ELF-1 (cell line): ENCODE results near the gene CERS5.

ENCODE experiments used
- DNase-seq: peaks from one replicate; pipeline ENCODE4 v3.0.0-alpha.2; 2016; ENCODE audit warnings: low read depth, low spot score

The CERS5 gene

DNA sequence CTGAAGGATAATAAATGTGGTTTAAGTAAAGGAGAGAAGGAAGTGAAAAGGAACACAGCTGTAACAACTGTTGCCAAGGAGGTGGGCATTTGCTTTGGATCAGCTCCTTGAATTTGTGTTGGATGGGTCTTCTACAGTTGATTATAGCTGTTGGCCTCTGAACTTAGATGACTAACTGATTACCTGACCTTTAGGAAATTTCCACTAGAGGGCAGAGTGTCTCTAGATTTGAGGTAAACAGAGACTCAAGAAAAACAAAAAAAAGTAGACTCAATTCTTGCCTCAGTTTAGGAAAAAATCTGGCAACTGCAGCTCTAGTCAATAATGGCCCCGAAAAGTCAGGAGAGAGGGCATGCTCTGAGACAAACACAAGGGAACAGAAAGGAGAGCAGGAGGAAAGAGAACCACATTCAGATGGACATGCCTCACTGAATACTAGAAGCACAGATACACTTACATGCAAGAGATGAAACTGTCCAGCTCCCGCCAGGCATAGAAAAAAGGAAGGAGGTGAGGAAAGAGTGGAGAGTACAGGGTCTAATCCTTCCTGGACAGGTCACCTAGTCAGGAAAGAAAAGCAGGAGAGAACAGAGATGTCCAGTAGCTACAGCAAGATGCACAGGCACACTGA lies 34.5 kb downstream of the CERS5 start:
- peak; percentile 21 for DNase-seq

DNA sequence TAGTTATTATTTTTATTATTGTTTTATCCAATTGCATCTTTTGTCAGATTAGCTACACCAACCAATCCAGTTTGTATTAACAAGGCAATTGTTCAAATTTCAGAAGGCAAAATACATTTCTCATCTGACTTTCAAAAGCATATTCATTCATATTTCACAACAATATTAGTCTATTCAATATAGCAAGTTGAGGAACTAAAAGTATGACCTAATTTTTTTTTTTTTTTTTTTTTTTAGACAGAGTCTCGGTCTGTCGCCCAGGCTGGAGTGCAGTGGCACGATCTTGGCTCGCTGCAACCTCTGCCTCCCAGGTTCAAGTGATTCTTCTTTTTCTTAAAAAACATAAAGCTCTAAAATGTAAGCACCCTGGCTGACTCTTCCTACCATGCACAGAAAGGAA lies 37.9 kb downstream of the CERS5 start:
- DNase-seq: no peak

DNA sequence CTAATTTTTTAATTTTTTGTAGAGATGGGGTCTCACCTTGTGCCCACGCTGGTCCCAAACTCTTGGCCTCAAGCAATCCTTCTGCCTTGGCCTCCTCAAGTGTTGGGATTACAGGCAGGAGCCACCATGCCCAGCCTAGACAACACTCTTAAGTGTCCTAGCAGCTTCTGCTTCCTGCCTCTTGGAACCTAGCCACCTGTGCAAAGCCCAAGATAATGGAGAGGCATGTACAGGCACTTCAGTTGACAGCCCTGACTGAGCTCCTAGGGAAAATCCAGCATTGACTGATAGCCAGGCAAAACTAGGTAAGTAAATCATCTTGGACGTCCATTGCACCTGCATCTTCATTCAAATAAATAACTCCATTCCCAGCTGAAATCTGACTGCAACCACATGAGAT lies 39.6 kb downstream of the CERS5 start:
- DNase-seq: no peak

DNA sequence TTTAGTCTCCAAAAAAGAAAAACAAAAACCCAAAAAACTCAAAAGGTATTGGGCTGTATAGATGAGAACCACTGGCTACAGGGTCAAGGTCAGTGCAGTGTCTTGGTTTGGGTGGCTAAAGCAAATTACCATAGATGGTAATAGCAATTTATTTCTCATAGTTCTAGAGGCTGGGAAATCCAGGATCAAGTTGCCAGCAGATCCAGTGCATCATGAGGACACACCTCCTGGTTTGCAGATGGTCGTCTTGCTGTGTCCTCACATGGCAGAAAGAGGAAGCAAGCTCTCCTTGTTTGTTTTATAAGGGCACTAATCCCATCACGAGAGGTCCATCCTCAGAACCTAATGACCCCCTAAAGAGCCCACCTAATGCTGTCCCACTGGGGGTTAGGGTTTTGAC lies 44.0 kb downstream of the CERS5 start:
- DNase-seq: no peak

DNA sequence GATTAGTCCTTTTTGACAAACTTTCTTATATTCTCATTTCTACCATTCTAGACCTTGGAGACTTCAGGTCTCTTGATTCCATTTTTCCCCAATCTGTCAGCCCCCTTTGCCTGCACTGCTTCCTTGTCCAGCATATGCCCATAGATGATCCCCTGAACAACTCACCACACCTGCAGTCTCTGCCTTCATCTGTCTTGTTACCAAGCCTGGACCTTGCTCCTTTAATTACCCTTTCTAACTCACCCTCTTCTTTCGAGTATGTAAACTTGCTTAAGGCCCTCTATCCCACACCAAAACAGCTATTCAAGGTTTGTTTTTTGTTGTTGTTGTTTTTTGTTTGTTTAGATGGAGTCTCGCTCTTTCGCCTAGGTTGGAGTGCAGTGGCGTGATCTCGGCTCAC lies 45.5 kb downstream of the CERS5 start:
- no peak for DNase-seq

DNA sequence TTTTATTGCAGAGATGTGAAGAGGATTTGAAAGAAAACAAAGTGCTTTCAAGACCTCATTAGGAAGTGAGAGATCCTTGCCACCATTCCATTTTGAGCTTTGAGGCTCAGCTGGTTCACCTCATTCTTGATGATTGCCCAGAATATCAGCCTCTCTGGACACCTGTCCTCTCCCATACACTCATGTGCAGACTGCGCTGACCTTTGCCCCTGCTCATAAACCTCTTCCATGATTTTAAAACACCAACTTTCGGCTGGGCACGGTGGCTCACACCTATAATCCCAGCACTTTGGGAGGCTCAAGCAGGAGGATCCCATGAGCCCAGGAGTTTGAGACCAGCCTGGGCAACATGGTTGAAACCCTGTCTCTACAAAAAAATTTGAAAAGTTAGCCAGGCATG lies 46.2 kb downstream of the CERS5 start:
- no peak for DNase-seq

DNA sequence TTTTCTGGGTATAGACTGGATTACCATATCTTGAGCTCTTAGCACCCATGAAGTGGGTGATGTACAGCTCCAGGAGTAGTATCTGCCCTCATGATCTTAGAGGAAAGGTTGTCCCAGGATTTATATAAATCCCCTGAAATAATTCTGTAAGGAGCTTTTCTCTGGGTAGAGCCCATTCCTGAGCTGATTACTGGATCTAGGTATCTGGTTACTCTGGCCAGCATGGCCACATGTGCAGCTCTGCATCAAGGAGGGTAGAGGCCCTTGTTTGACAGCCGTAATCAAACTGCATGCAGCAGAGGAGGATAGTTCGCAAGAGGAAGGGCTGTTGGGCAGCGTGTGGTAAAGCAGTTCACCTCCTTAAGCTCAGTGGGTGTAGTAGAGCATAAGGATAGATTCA lies 46.6 kb downstream of the CERS5 start:
- DNase-seq: no peak

DNA sequence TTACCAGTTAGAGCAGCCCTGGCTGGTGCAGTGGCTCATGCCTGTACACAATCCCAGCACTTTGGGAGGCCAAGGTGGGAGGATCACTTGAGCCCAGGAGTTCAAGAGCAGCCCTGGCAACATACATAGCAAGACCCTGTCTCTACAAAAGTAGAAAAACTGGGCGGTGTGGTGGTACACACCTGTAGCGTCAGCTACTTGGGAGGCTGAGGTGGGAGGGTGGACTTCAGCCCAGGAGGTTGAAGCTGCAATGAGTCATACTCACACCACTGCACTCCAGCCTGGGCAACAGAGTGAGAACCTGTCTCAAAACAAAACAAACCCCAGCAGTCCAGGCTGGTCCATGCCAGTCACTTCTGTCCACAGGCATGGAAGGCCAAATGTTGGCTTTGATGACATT lies 47.8 kb downstream of the CERS5 start:
- DNase-seq: no peak

DNA sequence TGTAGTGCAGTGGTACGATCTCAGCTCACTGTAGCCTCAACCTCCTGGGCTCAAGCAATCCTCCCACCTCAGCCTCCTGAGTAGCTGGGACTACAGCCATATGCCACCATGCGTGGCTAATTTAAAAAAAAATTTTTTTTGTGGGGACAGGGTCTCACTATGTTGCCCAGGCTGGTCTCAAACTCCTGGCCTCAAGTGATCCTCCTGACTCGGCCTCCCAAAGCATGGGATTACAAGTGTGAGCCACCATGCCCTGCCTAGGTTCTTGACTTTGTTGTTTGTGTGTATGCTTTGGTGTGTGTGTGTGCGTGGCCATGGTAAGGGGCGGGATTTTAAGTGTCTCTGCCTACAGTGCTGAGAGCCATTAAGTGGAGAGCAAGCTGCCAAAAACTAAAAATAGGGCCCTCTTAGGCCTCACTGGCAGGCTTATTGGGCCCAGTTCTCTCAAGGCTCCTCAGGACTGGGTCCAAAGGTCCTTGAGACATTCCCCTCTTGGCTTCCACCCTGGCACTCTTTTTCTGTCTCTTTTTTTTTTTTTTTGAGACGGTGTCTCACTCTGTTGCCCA lies 50.0 kb downstream of the CERS5 start:
- DNase-seq: no peak

DNA sequence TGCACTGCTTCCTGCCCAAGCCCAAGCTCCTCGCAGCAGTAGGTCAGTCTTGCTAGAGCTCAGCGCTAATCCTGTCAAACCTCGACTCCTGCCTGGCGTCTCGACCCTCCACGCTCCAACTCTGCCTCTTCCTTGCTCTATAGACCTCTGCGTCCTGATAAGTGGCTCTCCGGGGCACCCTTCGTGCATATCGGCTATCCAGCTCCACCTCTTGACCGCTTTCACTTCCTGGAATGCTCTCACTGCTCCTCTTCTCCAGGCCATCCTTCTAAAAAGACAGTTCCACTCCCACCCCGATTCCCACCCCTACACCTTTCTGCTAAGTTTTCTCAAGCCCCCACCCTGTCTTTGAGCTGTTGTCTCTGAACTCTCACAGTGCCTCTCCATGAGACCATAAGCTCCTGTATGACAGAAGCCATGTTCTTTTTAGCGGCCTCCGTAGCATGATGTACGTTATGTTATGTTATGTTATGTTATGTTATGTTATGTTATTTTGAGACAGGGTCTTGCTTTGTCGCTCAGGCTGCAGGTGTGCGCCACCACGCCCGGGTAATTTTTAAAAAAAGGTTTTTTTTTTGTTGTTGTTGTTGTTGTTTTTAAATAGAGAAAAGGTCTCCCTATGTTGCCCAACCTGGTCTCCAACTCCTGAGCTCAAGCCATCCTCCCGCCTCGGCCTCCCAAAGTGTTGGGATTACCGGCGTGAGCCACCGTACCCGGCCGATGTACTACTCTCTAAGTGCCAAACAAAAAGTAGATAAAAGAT lies 54.5 kb downstream of the CERS5 start:
- peak; percentile 11 for DNase-seq

DNA sequence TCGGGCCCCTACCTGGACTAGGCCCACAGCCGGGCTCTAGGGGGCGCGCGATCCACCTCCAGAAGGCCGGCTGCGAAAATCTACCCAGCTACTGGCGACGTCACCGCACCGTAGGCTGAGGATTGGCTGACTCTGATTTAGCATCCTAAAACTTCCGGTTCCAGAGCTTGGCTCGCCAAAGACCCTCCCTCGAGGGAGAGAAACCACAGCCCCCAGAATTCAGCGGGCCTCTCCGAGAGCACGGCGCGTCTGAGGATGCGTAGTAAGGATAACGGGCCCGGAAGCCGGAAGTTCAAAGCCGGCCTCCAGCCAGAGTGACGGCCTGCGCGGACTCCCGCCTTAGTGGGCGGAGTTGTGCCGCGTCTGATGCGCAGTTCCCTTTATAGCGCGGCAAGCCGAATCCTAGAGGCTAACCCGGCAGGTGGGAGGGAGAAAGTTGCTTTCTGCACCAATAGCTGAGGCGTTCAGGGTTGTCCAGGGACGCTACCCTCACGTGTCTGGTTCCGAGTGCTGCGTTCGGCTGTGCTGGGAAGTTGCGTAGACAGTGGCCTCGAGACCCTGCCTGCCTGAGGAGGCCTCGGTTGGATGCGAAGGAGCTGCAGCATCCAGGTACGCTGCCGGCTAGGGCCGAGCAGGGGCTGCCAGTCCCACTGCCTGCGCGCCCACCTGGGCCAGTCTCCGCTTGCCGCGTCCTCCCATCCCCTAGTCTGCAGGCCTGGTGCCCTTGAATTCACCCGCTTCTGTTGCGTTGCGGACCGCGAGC lies 55.3 kb downstream of the CERS5 start, which contains the start of gene COX14:
Gene COX14 (plus strand): TSS at position 544 of the 763 bp plus-strand sequence. CDS start 7,808 bp downstream, outside the sequence.
- DNase-seq: peak; percentile 100

DNA sequence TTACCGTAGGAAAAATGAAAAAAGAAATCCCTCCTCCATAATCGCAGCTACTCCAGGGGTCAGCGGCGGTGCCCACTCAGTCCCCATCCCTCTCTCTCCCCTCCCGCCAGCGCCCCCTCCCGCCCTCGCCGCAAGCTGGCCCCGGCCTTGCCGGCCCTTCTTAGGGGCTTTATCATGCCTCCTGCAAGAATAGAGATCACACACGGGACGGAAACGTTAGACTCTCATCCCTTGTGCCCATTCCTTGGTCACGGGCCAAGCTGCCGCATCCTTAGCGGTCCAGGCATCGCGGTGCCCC lies 55.8 kb downstream of the CERS5 start:
- no peak for DNase-seq

DNA sequence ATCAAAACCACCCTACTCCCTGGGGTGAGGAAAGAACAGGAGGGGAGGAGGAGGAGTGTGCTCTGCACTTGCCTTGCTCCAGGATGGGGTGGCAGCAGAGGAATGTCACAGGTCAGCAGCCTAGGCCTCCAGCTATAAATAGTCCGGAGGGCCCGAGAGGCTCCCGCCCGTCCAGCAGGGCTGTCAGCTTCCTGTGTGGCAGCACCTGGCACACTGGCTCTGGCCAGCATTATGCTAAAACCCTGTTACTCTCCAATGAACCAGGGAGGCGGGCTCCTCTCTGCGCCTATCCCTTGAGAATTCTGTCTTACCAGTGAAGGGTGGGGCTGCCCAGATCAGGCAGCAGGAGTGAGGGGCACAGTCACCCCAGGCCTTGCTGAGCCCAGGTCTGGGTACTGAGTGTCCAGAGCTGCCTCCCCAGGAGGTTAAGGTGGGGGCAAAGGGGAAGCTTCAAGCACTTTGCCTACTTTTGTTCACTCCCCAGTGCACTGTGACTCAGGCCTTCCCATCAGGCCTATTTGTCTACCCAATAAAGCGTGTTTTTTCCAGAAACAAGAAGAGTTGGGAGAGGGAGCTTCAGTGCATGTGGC lies 56.3 kb downstream of the CERS5 start:
- peak; percentile 84 for DNase-seq

DNA sequence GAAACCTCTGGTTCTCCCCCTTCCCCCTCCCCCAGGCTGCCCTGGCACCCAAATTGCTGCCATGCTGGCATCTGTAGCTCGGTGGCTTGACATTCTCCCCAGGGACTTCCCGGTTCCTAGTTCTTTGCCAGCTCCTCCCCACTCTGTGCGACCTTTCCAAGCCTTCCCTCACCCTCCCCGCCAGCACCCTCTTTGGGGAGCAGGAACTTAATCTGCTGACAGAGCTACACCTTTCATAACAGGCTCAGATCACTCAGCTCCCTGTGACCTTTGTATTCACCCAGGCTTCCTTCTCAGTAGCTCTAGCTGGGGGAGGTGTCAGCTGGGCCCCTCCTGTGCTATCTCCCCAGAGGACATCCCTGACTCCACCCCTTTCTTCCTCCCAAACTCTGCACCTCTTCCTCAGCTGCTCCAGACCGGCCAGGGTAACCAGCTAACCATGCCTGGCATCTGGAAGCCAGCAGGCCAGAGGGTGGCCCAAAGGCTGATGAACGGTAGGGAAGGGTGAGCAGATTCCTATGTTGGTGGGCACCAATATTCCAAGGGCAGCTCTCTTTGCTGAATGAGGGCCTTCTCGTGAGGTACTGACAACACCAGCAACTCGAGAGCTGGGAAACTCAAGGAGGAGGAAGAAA lies 56.9 kb downstream of the CERS5 start:
- DNase-seq: peak; percentile 29

DNA sequence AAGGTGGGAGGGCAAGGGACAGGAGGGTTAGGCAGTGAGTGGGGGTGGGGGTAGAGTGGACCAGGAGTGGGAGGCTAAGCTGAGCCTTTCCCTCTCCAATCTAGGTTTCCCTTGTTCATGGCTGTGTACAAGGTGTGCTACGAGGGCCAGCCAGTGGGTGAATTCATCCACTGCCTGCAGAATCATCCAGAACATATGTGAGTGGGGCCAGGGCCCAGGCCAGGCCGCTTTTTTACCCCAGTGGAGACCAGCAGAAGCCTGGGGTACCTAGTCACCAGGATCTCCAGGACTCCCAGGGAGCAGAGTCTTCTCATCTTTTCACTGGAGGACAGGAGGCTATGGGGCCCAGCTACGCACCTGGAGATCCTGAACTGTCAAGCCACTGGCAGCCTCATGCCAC lies 57.9 kb downstream of the CERS5 start:
- DNase-seq: no peak

DNA sequence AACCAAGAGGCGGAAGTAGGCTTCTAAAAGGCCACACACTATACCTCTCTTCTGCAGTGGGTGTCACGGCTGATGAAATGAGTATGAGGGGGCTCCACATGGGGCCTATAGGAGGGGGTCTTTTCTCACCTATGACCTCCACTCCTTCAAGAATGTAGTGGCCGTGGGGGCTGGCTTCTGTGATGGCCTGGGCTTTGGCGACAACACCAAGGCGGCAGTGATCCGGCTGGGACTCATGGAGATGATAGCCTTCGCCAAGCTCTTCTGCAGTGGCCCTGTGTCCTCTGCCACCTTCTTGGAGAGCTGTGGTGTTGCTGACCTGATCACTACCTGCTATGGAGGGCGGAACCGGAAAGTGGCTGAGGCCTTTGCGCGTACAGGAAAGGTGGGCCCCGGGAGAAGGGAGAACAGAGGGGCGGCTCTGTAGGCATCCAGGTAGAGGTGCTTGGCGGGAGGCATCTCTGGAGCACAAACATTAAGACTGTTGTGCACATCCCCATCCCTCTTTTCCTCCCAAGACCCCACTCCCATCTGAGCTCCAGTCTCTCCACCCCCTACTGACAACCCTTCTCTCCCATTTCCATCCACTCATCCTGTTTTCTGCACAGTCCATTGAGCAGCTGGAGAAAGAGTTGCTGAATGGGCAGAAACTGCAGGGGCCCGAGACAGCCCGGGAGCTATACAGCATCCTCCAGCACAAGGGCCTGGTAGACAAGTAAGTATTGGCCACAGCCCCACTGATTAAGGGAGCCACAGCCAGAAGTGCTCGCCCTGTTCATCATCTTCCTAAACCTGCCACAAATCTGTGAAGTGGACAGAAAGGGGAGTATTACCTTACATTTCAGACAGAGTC lies 59.5 kb downstream of the CERS5 start:
- no peak for DNase-seq

DNA sequence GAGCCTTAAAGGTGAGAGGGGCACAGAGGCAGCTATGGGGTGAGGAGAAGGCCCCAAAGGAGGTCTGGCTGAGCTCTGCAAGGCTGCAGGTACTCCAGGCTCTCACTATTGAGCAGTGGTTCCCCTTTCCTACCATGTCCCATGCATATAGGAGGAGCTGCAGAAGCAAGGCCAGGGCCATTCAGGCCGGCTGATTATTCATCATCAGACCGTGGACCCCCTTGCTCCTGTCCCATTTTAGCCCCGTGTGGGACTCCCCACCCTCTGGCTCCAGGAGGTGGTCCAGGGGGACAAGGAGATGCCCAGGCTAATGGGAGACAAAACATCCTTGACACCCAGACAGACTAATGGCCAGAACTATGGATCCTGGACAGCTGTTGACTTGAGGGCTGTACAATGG lies 60.3 kb downstream of the CERS5 start:
- DNase-seq: no peak

DNA sequence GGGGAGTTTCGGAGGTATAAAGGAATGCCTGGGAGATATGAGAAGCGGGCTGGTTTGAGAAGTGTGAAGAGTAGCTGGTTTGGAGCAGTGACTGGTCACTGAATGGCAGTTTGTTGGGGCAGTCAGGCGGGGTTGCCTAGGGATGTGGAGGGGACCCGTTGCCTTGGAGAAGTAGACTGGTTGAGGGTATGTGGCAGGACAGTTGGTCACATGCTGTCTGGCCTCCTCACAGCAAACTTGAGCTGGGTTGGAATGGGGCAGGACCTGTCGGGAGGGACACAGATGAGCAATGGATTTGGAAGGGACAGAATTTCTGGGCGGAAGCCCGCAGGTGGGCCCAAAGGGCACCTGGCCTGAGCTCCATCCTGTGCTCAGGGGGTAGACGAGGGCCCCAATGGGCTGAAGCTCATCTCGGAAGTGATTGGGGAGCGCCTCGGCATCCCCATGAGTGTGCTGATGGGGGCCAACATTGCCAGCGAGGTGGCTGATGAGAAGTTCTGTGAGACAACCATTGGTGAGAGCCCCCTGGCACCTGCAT lies 61.2 kb downstream of the CERS5 start:
- DNase-seq: no peak

DNA sequence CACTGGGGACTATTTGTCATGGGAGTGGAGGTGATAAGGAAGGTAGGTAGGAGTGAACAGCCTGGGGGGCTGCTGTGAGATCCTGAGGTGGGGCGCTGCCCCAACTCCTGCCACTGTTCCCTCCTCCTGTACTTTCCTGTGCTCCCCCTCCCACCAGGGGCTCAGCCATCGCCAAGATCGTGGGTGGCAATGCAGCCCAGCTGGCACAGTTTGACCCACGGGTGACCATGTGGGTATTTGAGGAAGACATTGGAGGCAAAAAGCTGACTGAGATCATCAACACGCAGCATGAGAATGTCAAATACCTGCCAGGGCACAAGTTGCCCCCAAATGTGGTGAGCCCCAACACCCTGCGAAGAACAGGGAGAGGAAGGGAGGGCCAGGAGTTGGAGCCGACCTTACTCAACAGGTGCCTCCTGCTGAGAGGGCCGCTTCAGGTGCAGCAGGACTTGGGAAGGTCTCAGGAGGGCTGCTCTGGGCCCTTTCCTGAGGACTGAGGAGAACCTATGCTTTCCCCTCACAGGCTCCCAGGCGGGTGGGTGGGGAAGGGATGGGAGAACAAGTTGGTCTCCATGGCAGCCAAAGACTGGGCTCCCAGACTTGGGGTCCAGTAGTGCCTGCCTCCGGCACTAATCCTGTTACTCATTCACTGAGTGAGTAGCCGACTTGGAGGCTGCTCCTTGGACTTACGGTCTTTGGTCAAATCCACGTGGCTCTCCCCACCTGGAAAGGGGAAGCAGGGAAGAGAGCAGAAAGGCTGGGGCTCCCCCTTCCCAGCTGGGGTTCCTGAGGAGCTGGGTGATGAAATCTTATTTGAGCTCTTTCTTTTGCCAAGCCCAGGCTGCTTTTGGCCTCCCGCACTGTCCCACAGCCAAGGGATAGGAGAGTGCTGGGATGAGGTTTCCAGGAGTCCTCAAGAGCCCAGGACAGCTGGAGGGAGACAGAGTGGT lies 62.5 kb downstream of the CERS5 start:
- DNase-seq: no peak
